GM21723 (cell line): ENCODE data around the gene KCNJ16.
"Not testable (repeated sequence)": the region's sequence is repeated elsewhere in the genome, so short reads cannot be mapped to it uniquely, and the experiment has no call there.

ENCODE experiments used
- ATAC-seq: cut with Tn5 transposase; IDR thresholded peaks from one replicate; pipeline ENCODE4 v1.9.1; 2021; ENCODE audit warnings: mild to moderate bottlenecking, moderate library complexity; ENCODE audit not compliant: unreplicated experiment

KCNJ16 gene

GRCh38 chr17:70074956-70075355, at the start of gene KCNJ16:
TSS of gene KCNJ16 (plus strand) at chr17:70075225. CDS start at chr17:70132088, 56,863 bp downstream.
- no peak for ATAC-seq

- ATAC-seq, result no peak
Observed at GRCh38 chr17:70028397-70028796, 46.6 kb upstream of the KCNJ16 start.

GRCh38 chr17:70028978-70029767, 45.9 kb upstream of the KCNJ16 start:
- no peak for ATAC-seq

GRCh38 chr17:70030371-70030770, 44.7 kb upstream of the KCNJ16 start:
- ATAC-seq, result no peak

- ATAC-seq, result no peak
Observed at GRCh38 chr17:70031341-70031740, 43.7 kb upstream of the KCNJ16 start.

- no peak for ATAC-seq
Observed at GRCh38 chr17:70033165-70033564, 41.9 kb upstream of the KCNJ16 start.

- ATAC-seq, result no peak
Observed at GRCh38 chr17:70034158-70034557, 40.9 kb upstream of the KCNJ16 start.

GRCh38 chr17:70037498-70037897, 37.5 kb upstream of the KCNJ16 start:
- ATAC-seq, result no peak

GRCh38 chr17:70040336-70040735, 34.7 kb upstream of the KCNJ16 start:
- ATAC-seq, result no peak

GRCh38 chr17:70041061-70041460, 34.0 kb upstream of the KCNJ16 start:
- ATAC-seq, result no peak

- no peak for ATAC-seq
Observed at GRCh38 chr17:70041540-70041939, 33.5 kb upstream of the KCNJ16 start.

- not testable (repeated sequence) for ATAC-seq
Observed at GRCh38 chr17:70045780-70046179, 29.2 kb upstream of the KCNJ16 start.

- ATAC-seq, result no peak
Observed at GRCh38 chr17:70047619-70048419, 27.2 kb upstream of the KCNJ16 start.

GRCh38 chr17:70049801-70050591, 25.0 kb upstream of the KCNJ16 start:
- ATAC-seq, result no peak

- no peak for ATAC-seq
Observed at GRCh38 chr17:70050931-70051330, 24.1 kb upstream of the KCNJ16 start.

GRCh38 chr17:70053241-70054234, 21.5 kb upstream of the KCNJ16 start:
- ATAC-seq, result no peak

GRCh38 chr17:70055000-70055399, 20.0 kb upstream of the KCNJ16 start:
- ATAC-seq, result no peak

GRCh38 chr17:70059071-70059470, 16.0 kb upstream of the KCNJ16 start:
- ATAC-seq, result no peak

GRCh38 chr17:70059649-70060048, 15.4 kb upstream of the KCNJ16 start:
- ATAC-seq, result no peak

GRCh38 chr17:70060415-70060814, 14.6 kb upstream of the KCNJ16 start:
- ATAC-seq, result no peak
